ENCODE results near the gene CDH12.

- TF ChIP-seq CTCF (IDR thresholded peaks at IDR 0.05), result no peak
- TF ChIP-seq POLR2AphosphoS5 (IDR thresholded peaks at IDR 0.05), result no peak
Observed at GRCh38 chr5:22044229-22044628, 808.9 kb downstream of the CDH12 start.
